T-helper 1 cell treated with Interleukin-12 subunit alpha and Interleukin-12 subunit beta and Interleukin-4 antibody, amounts not matched to agents 30 ng/mL and 1 ng/mL, for 36 hours (primary cell): Measurements from ENCODE around the gene MROH2A. TPM values are rescaled to one million over a fixed set of nuclear protein-coding genes. Genes with fewer than 3 reads are reported as not detected.
"Not testable (repeated sequence)": the region's sequence is repeated elsewhere in the genome, so short reads cannot be mapped to it uniquely, and the experiment has no call there.

ENCODE experiments used
- intact Hi-C: fragments of 100-400 bp; cut with micrococcal nuclease; formaldehyde crosslinking; loops from one replicate; pipeline ENCODE4 v1.15.1; 2024
- total RNA-seq: library from RNA; stranded (reverse); gene quantifications from 2 replicates; pipeline ENCODE4 v1.2.3, GENCODE V29; 2022

MROH2A gene
- not detected in 2 replicates for total RNA-seq

DNA sequence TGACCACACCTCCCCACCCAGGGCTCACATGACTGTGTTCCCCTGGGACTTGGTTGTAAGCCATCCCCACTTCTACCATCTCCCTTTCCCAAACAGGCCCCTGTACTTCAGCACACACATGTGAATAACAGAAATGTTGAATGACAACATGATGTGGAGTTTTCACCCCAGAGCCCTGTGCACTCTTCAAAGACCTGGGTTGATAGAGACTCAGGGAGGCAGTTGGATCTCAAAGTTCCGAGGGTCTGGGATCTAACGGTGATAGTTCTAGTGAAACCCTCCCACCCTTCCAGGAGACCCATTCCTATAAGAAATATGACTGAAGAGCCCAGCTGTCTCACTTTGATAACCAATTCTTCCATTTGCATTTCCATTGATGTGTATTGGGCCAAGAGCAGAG is at the start of gene MROH2A:
Gene MROH2A (plus strand): TSS at position 301 of the 400 bp plus-strand sequence. CDS start 1,029 bp downstream, outside the sequence.
- intact Hi-C loops: no loop called here

GRCh38 chr2:233728723-233729301 is 49.3 kb upstream of the MROH2A start, which contains the start of gene UGT1A3:
TSS of gene UGT1A3 (plus strand) at chr2:233729042. CDS start at chr2:233729127, 85 bp downstream.
- intact Hi-C loops: no loop called here

DNA sequence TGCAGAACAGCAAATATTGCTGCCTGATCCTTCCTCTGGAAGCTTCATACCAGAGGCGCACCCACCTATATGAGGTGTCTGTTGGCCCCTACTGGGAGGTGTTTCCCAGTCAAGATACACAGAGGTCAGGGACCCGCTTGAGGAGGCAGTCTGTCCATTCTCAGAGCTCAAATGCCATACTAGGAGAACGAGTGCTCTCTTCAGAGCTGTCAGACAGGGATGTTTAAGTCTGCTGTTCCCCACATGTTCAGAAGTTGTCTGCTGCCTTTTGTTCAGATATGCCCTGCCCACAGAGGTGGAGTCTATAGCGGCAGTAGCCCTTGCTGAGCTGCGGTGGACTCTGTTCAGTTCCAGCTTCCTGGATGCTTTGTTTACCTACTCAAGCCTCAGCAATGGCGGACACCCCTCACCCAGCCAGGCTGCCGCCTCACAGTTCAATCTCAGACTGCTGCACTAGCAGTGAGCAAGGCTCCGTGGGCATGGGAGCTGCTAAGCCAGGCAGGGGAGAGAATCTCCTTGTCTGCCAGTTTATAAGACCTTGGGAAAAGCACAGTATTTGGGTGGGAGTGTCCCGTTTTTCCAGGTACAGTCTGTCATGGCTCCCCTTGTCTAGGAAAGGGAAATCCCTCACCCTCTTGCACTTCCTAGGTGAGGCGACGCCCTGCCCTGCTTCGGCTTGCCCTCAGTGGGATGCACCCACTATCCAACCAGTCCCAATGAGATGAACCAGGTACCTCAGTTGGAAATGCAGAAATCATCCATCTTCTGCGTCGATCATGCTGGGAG is 41.1 kb upstream of the MROH2A start:
- intact Hi-C loops: not testable (repeated sequence)

DNA sequence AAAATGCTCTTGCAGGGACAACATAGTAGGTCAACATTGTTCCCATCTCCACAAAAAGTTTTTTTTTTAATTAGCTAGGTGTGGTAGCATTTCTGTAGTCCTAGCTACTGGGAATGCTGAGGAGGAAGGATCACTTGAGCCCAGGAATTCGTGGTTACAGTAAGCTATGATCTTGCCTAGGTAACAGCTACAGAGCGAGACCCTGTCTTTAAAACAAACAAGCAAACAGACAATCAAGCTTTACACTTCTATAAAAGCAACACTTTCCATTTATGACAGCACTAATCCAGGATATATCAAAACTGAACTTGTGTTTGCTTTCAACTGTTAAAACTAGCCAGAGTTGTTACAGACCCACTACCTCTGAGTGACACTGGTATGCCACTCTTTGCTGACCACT is 37.3 kb upstream of the MROH2A start:
- intact Hi-C loops: no loop called here

GRCh38 chr2:233743464-233744259 is 34.5 kb upstream of the MROH2A start:
- intact Hi-C loops: no loop called here

GRCh38 chr2:233745073-233745755 is 32.9 kb upstream of the MROH2A start:
- intact Hi-C loops: no loop called here

GRCh38 chr2:233745838-233746237 is 32.3 kb upstream of the MROH2A start:
- intact Hi-C loops: not testable (repeated sequence)

- intact Hi-C loops: no loop called here
Measured at GRCh38 chr2:233746475-233747282, 31.5 kb upstream of the MROH2A start.

DNA sequence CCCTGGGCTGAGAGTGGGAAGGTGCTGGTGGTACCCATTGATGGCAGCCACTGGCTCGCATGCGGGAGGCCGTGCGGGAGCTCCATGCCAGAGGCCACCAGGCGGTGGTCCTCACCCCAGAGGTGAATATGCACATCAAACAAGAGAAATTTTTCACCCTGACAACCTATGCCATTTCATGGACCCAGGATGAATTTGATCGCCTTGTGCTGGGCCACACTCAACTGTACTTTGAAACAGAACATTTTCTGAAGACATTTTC is 30.9 kb upstream of the MROH2A start:
- intact Hi-C loops: no loop called here

GRCh38 chr2:233750689-233751088 is 27.4 kb upstream of the MROH2A start:
- intact Hi-C loops: not testable (repeated sequence)

DNA sequence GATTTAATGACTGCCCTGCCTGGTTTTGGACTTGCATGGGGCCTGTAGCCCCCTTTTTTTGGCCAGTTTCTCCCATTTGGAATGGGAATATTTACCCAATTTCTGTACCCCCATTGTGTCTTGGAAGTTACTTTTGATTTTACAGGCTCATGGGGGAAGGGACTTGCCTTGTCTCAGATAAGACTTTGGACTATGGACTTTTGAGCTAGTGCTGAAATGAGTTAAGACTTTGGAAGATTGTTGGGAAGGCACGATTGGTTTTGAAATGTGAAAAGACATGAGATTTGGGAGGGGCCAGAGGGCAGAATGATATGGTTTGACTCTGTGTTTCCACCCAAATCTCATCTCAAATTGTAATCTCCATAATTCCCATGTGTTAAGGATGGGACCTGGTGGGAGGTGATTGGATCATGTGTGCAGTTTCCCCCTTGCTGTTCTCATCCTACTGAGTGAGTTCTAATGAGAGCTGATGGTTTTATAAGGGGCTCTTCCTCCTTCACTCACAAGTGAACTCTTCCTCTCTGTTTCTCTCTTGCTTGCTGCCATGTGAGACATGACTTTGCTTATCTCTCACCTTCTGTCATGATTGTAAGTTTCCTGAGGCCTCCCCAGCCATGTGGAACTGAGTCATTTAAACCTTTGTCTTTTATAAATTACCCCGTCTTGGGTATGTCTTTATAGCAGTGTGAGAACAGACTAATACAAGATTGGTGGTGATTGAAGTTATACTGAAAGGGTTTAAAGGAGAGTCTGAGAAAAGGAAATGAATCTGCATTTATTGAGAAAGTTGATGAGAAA is 26.7 kb upstream of the MROH2A start:
- intact Hi-C loops: not testable (repeated sequence)

GRCh38 chr2:233754872-233755611 is 23.1 kb upstream of the MROH2A start:
- intact Hi-C loops: no loop called here

- intact Hi-C loops: no loop called here
Measured at GRCh38 chr2:233756429-233757081, 21.6 kb upstream of the MROH2A start.

GRCh38 chr2:233758141-233758540 is 20.0 kb upstream of the MROH2A start:
- intact Hi-C loops: no loop called here

GRCh38 chr2:233758849-233759248 is 19.3 kb upstream of the MROH2A start:
- intact Hi-C loops: no loop called here

GRCh38 chr2:233760043-233760442 is 18.1 kb upstream of the MROH2A start, which contains the start of gene UGT1A1:
TSS of gene UGT1A1 (plus strand) at chr2:233760270. CDS start at chr2:233760288, 18 bp downstream.
- intact Hi-C loops: no loop called here

DNA sequence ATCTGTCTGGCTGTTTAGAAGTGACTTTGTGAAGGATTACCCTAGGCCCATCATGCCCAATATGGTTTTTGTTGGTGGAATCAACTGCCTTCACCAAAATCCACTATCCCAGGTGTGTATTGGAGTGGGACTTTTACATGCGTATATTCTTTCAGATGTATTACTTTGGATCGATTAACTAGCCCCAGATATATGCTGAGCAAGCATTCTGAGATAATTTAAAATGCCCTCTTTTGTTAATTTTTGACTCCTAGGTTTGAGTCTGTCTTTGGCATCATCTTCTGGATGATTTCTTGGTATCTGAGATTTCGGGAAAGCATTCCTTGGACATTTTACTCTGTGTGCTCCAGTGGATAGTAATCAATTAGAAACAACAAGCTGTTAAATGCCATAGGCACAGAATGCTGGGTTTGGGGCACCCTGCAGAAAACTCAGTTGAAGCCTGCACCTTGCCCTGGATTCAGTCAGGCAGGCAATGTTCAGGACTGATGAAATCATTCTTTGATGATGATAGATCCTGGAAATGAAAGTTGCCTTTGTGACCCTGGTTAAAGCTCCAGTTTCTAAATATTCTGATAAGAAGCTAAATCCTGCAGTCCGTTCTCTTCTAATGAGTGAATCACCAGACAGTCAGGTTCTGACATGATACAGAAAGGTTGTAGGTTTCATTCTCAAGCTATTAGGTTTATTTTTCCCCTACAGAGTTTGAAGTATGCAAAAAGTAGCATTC is 16.9 kb upstream of the MROH2A start:
- intact Hi-C loops: no loop called here

DNA sequence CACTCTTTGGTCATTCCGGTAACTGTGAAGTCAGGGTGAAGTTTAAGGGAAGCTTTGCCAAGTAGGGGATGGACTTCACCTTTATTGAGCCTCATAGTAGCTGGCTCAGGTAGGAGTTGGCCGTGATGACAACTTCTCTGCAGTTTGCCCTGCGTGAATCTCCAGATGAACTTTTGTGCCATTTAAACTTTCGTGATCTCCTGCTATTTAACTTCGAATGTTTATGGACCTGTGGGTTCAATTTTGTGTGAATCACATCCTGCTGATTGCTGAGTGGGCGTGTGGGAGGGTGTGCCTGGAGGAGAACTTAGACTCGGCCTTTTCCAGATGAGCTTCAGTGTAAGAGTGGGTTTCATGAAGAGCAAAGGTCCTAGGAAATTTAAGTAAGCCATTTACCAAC is 13.9 kb upstream of the MROH2A start:
- intact Hi-C loops: no loop called here
